KOPT-K1 (cell line): ENCODE results near the gene CCDC12.
"Not testable (repeated sequence)": the region's sequence is repeated elsewhere in the genome, so short reads cannot be mapped to it uniquely, and the experiment has no call there.

Experiments used
- H3K27ac ChIP-seq: fragments of 200-600 bp; sonication (generic); 2 replicates; pipeline ENCODE4 v1.5.1; 2016; ENCODE audit warnings: antibody characterized with exemption, mild to moderate bottlenecking, low read depth, low read length; ENCODE audit not compliant: poor library complexity, severe bottlenecking
- H3K36me3 ChIP-seq: fragments of 200-600 bp; sonication (generic); 2 replicates; pipeline ENCODE4 v1.5.1; 2017; ENCODE audit warnings: antibody characterized with exemption, mild to moderate bottlenecking, low read length, moderate library complexity; ENCODE audit not compliant: insufficient read depth
- H3K9me3 ChIP-seq: fragments of 200-600 bp; sonication (generic); 2 replicates; pipeline ENCODE4 v1.5.1; 2017; ENCODE audit warnings: antibody characterized with exemption, low read length, mild to moderate bottlenecking; ENCODE audit not compliant: insufficient read depth, poor library complexity, severe bottlenecking

Gene CCDC12

DNA sequence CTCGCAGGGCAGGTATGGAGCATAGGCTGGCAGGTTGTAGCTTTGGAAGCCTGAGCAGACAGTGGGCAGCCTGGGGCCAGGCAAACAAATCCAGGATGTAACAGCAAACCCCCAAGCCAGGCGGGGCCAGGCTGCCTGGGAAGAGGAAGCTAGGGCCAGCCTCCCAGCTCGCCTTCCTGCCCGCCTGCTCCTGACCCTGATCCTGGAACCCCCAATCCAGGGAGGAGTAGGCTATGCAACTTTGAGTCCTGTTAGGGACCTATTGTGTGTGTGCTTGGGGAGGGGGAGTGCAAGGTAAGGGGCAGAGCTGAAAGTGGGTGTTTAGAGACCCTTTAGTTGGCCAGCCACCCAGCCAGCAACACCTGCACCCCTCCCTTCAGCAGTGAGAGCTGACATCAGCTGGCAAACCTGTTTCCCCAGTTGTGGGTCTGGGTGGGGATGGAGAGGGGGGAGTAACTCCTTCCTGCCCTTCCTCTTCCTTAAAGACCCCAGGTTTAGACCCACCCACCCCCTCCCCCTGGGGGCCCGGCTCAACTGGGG lies 5.5 kb upstream of the CCDC12 start:
- Histone ChIP-seq H3K9me3 (no peaks in the 10 kb centered on the region), H3K27ac (peak overlapping the region; percentile 41), H3K36me3 (no peaks in the 10 kb centered on the region)

DNA sequence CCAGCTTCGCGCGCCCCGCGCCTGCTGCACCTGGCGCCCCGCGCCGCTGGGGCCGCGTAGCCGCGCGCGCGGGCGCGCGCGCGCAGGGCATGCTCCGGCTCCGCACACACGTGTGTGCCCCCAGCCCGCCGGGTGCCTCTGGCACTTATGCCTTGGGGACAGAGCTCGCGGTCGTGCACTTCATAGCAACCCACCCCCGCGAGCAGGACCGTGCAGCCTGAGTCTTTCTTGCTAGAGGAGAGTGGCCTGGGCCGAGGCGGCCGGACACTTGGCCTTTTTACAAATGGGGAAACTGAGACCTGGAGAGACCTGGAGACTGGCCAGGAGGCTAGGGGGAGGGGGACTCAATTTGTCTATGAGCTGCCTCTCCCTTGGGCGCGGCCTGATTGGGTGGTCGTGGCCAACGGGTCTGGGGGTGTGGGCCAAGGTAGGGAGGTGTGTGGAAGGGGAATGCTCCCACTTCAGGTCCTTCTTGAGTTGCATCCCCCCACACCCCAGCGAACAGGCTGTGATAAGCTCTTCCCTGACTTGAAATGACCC lies 3.5 kb upstream of the CCDC12 start:
- Histone ChIP-seq H3K27ac (peak overlapping the region; percentile 90), H3K9me3 (no peaks in the 10 kb centered on the region), H3K36me3 (no peaks in the 10 kb centered on the region)

DNA sequence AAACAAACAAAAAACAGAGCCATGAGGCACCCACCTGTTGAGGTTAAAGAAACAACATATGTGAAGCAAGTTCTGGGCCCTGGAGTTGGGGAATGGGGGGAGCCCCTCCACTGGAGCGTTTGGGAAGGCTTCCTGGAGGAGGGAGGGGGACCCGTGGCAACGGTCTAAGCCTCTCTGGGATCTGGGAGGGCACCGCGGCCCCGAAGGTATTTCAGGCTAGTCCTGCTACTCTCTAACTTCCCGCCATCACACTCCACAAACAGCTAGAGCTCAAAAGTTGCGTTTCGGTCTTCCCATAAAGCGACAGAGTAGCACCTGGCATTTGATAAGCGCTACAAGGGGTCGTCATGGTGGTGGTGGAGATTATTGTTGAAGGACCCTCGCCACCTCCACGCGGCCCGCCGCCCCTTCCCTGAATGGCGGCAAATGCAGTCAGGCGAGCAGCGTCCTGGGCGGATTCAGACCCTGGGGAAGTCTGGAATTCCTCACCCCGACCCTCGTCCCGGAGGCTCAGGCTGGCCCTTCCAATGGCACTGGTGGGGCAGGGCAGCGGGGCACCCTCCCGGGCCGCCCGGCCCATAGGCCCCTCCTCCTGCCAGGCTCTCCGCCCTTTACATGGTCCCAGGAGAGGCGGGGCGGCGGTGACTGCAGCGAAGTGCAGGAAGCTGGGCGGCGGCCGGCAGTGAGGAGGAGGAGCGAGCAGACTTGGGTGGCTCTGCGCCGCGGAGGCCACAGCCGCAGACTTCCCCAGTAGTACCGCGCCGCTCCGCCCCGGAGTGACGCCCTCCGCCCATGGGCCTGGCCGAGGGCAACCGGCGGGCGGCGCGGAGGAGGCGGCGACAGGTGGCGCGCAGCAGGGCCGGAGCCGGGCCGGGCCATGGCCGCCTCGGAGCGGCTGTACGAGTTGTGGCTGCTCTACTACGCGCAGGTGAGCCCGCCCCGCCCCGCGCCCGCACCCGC lies 2.7 kb upstream of the CCDC12 start, which contains the start of gene NBEAL2:
Gene NBEAL2 (plus strand): TSS at position 682 of the 960 bp plus-strand sequence. CDS start 196 bp downstream, at position 878.
- H3K27ac ChIP-seq: peak within 1 kb of the TSS; percentile 90
- H3K36me3 ChIP-seq: peaks cover 7% of the 10 kb centered on the region
- no peaks in the 10 kb centered on the region for H3K9me3 ChIP-seq

DNA sequence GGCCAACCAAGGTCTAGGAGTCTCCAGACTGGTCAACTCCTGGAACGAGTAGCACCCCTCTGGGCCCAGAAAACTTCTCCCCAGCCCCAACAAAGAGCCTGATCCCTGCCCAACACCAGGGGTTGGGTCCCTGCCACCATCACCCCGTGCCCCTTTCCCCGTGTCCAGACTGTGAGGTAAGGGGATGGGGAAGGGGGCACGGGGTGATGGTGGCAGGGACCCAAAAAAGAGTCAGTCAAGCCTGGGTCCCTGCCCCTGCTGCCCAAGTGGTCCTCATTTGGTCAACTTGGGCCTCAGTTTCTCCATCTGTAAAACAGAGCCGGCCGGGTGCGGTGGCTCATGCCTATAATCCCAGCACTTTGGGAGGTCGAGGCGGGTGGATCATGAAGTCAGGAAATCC lies 1.8 kb upstream of the CCDC12 start:
- peak overlapping the region; percentile 90 for H3K27ac ChIP-seq
- no peaks in the 10 kb centered on the region for H3K9me3 ChIP-seq
- H3K36me3 ChIP-seq: peaks cover 14% of the 10 kb centered on the region

DNA sequence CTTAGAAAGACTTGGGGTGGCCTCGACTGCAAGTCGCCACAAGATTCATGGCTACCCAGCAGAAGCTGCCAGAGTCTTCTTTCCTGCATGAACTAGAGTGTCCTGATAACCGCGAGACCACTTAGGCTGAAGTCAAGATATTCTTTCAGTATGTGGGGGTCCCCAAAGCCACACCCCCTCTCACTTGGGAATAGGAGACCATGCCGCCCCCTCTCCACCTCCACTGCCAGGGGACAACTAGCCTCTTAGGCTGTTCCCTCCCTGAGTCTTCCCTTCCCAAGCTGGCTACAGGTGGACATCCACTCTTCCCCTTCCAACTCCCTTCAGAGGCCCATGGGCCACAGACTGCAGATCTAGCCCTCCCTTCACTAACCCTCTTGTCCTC lies 1.3 kb upstream of the CCDC12 start:
- Histone ChIP-seq H3K9me3 (no peaks in the 10 kb centered on the region), H3K27ac (peak overlapping the region; percentile 90), H3K36me3 (peaks cover 14% of the 10 kb centered on the region)

DNA sequence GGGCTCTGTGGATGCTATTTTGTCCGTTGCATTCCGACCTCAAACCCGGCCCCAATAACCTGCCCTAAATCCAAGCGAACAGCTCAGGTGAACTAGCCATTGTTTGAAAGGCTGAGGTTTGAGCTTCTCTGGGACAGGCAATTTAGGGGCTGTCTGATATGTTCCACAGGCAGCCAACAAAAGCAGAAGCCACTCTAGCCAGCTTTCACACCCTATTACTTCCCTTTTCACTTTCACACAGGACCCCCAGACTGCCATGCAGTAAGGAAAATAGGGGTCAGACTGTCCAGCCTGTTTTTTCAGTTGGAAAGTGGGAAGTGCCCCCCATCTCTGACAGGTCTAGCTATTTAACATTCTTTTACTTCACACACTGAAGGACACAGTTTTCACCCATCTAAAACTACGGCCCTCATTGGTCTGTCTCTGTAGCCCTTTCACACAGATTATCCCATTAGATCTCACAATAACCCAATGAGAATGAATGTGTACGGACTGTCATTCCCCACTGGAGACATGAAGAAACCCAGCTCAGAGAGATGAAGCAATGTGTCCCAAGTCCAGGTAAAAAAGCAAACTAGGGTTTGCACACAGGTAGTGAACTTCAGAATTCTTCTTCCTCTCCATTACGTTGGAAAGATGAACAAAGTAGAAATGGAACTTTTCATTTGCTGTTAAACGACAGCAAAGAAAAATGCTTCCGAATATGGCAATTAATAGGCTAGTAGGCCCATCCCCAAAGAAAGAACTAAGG lies 1.9 kb downstream of the CCDC12 start:
- Histone ChIP-seq H3K36me3 (peaks cover 34% of the 10 kb centered on the region), H3K9me3 (no peaks in the 10 kb centered on the region), H3K27ac (no peak overlapping the region)

DNA sequence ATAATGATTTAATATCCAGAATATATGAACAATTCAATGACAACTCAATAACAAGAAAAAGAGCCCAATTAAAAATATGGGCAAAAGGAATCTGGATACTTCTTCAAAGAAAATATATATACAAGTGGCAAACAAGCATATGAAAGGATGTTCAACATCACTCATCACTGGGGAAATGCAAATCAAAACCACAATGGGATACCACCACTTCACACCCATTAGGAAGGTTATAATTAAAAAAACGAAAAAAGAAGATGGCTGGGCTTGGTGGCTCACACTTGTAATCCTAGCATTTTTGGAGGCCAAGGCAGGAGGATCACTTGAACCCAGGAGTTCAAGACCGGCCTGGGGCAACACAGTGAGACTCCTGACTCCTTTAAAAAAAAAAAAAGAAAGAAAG lies 4.1 kb downstream of the CCDC12 start:
- peak overlapping the region; percentile 42 for H3K27ac ChIP-seq
- no peaks in the 10 kb centered on the region for H3K9me3 ChIP-seq
- peaks cover 56% of the 10 kb centered on the region for H3K36me3 ChIP-seq

DNA sequence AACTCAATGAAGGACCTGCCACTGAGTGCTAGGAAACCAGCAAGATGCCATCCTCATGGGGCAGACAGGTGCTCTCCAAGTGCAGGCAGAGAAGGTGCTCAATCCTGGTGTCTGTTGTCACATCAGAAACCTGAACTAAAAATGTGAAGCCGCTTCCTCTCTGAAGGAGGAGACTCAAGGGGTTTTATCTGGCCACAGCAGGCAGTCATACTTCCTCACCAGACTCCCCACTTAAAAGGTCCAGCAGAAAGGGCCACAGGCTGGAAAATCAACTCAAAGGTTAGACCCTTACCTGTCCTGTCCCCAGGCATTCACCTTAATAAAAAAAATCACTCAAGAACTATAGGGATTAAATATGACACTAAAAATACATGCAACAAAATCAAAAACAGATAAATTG lies 4.8 kb downstream of the CCDC12 start:
- no peaks in the 10 kb centered on the region for H3K9me3 ChIP-seq
- H3K36me3 ChIP-seq: peaks cover 63% of the 10 kb centered on the region
- peak overlapping the region; percentile 42 for H3K27ac ChIP-seq

DNA sequence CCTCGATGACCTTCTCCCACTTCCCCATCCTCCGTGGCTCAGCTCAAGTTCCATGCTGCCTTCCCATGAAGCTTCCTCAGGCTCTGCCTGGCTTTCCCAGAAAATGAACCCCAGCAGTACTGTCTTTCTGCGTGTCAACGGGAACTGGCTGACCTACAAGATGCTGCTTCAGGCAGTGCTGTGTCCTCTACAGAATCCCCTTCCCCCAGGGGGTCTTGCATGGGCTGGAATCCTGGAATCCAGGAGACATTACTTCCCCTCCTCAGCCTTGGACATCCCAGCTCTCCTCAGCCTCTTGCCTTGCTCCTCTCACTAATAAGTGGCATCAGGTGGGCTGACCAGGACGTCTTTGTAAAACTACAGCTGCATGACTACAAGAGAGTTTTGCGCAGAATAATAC lies 5.4 kb downstream of the CCDC12 start:
- H3K36me3 ChIP-seq: peaks cover 68% of the 10 kb centered on the region
- peak overlapping the region; percentile 42 for H3K27ac ChIP-seq

DNA sequence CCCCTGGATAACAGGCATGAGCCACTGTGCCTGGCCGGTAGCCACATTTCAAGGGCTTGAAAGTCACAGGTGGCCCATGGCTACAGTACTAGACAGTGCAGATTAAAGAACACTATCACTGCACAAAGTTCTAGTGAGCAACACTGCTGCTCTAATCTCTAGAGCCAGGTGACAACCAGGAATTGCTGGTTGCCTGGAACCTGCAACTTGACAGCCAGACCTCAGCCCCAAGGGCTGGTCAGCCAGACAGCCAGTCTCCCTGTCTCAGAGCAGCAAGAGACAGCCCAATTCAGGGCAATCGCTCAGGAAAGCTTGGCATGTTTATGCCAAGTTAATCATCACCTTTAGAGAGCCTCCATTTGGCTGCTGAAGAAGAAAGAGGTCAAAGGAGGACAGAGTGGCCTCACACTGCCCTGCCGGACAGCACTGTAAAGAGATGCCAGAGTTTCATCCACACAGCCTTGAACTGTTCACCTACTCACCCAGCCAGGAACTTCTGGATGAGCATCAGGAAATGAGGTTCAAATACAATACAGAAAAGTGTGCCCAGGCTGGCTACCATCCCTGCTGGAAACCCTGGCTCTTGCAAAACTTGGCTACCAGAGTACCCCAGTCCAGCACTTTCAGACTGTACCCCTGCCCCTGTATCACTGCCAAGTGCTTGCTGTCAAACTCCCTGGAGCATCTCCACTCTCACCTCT lies 6.0 kb downstream of the CCDC12 start:
- H3K9me3 ChIP-seq: no peaks in the 10 kb centered on the region
- H3K36me3 ChIP-seq: peaks cover 75% of the 10 kb centered on the region
- H3K27ac ChIP-seq: peak overlapping the region; percentile 42

More for the DNA sequence above, 5.4 kb downstream of the CCDC12 start:
- no peaks in the 10 kb centered on the region for H3K9me3 ChIP-seq

DNA sequence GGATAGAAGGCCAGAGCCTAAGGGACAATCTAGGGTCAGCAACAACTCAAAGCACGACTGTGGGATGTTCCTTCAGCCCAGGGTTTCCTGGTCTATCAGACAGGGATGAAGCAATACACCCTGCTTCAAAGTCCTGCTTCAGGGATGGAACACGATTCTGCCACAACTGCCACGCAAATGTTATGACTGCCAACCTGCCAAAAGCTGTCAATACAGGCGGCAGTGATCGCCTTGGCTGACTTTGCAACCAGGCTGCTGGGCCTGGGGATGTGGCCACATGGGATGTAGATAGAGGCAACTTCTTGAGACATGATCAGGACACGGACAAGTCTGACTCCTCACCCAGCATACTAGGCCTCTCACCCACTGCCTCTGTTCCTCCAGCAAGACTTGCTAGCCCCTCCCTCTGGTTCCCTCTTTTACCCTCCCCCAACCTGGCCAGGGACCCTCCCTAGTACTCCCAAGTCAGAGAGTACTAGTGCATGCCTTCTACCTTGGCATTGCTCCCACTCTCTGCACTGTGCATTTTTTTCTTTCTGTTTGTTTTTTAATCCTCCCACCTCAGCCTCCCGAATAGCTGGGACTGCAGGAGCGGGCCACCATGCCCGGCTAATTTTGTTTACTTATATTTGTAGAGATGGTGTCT lies 7.6 kb downstream of the CCDC12 start:
- no peak overlapping the region for H3K27ac ChIP-seq
- H3K9me3 ChIP-seq: no peaks in the 10 kb centered on the region
- H3K36me3 ChIP-seq: peaks cover 70% of the 10 kb centered on the region

DNA sequence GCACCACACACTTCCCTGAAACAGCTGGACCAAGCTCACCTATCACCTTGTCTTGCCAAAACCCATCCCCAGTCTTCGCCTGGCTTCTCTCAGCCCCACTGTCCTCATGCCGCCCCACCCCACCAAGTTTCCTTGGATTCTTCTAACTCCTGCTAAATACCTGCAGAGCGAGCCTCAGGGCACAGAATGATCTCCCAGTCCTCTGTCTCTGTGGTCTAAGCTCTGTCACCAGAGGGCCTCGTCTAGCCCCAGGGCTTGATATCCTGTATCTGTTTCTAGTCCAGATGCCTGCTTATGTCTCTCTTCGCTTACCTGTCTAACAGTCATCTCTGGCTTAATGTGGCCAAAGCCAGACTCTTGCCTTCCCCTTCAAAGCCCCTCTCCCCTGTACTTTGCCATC lies 9.7 kb downstream of the CCDC12 start:
- peaks cover 11% of the 10 kb centered on the region for H3K9me3 ChIP-seq
- H3K27ac ChIP-seq: peak overlapping the region; percentile 39
- H3K36me3 ChIP-seq: peaks cover 78% of the 10 kb centered on the region

DNA sequence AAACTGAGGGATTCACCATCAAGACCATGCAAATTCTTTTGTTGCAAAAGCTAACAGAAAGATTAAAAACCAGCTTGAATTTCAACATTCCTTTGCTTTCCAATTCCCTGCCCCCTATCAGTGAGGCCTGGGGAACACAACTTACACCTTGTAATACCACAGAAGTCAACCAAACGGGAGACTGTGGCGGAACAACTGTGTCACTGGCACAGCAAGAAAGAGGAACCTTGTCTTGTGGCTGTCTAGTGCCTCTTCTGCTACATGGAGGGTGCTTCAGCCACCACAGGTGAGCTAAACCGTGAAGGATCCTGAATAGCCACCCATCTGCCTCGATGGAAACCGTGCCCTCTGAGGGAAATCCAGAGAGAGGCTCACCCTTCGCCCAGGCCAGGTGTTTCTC lies 11.4 kb downstream of the CCDC12 start:
- Histone ChIP-seq H3K9me3 (peaks cover 11% of the 10 kb centered on the region), H3K36me3 (peaks cover 70% of the 10 kb centered on the region), H3K27ac (no peak overlapping the region)

DNA sequence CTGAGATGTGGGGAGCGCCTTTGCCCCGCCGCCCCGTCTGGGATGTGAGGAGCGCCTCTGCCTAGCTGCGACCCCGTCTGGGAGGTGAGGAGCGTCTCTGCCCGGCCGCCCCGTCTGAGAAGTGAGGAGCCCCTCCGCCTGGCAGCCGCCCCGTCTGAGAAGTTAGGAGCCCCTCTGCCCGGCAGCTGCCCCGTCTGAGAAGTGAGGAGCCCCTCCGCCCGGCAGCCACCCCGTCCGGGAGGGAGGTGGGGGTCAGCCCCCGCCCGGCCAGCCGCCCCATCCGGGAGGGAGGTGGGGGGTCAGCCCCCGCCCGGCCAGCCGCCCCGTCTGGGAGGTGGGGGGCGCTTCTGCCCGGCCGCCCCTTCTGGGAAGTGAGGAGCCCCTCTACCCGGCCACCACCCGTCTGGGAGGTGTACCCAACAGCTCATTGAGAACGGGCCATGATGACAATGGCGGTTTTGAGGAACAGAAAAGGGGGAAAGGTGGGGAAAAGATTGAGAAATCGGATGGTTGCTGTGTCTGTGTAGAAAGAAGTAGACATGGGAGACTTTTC lies 12.4 kb downstream of the CCDC12 start:
- H3K9me3 ChIP-seq: peaks cover 11% of the 10 kb centered on the region
- H3K36me3 ChIP-seq: peaks cover 60% of the 10 kb centered on the region
- not testable (repeated sequence) for H3K27ac ChIP-seq
